ENCODE results near the gene B3GNT5.

DNA sequence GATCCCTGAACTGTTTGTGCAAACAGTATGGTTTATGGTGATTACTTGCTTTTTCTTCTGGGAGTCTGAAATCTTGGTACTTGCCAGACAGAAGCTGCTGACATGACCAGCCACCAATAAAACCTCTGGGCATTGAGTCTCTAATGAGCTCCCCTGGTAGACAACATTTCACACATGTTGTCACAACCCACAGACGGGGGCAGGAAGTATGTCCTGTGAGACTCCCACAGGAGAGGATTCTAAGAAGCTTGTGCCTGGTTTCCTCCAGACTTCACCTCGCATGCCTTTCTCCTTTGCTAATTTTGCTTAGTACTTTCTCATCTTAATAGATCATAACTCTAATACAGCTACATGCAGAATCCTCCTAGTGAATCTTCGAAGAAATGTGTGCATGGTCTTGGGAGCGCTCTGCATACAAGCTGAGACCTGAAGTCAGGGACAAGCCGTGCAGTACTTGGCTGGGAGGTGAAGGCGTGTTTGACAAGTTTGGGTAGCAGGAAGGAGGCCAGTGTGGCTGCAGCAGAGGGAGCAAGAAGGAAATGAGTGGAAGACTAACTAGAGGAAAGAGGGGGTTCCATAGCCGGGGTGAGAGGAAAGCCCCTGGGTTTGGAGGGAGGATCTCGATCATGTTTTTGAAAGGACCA, 49.0 kb downstream of the B3GNT5 start:
- TF ChIP-seq, protein P1, sequence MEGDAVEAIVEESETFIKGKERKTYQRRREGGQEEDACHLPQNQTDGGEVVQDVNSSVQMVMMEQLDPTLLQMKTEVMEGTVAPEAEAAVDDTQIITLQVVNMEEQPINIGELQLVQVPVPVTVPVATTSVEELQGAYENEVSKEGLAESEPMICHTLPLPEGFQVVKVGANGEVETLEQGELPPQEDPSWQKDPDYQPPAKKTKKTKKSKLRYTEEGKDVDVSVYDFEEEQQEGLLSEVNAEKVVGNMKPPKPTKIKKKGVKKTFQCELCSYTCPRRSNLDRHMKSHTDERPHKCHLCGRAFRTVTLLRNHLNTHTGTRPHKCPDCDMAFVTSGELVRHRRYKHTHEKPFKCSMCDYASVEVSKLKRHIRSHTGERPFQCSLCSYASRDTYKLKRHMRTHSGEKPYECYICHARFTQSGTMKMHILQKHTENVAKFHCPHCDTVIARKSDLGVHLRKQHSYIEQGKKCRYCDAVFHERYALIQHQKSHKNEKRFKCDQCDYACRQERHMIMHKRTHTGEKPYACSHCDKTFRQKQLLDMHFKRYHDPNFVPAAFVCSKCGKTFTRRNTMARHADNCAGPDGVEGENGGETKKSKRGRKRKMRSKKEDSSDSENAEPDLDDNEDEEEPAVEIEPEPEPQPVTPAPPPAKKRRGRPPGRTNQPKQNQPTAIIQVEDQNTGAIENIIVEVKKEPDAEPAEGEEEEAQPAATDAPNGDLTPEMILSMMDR (IDR thresholded peaks at IDR 0.05): no peak
- no peak for TF ChIP-seq ZFX (IDR thresholded peaks at IDR 0.05; ENCODE audit: borderline replicate concordance)

All from 22Rv1 (cell line).